GM18867 (cell line): ENCODE results near the gene TLCD2.
"Not testable (repeated sequence)": the region's sequence is repeated elsewhere in the genome, so short reads cannot be mapped to it uniquely, and the experiment has no call there.

Experiments used
- ATAC-seq: cut with Tn5 transposase; IDR thresholded peaks from one replicate; pipeline ENCODE4 v1.9.1; 2021; ENCODE audit warnings: mild to moderate bottlenecking, moderate library complexity; ENCODE audit not compliant: unreplicated experiment

TLCD2 gene

GRCh38 chr17:1695365-1695764 is 14.8 kb downstream of the TLCD2 start:
- no peak for ATAC-seq

- no peak for ATAC-seq
These were observed 16.8 kb downstream of the TLCD2 start for GRCh38 chr17:1693339-1693738.

- no peak for ATAC-seq
These were observed 19.5 kb downstream of the TLCD2 start for GRCh38 chr17:1690544-1691221.

GRCh38 chr17:1688405-1688804 is 21.8 kb downstream of the TLCD2 start:
- not testable (repeated sequence) for ATAC-seq

- no peak for ATAC-seq
These were observed 24.1 kb downstream of the TLCD2 start for GRCh38 chr17:1686086-1686485.

- ATAC-seq = peak; percentile 97
These were observed 25.6 kb downstream of the TLCD2 start, which contains the start of gene PRPF8 for GRCh38 chr17:1684378-1685189. Gene PRPF8, minus strand, starts transcription at chr17:1684867. Its CDS starts 296 bp downstream, at chr17:1684571.

GRCh38 chr17:1683459-1683858 is 26.7 kb downstream of the TLCD2 start:
- ATAC-seq = no peak

GRCh38 chr17:1676401-1676800 is 33.8 kb downstream of the TLCD2 start:
- no peak for ATAC-seq

GRCh38 chr17:1673041-1673785 is 37.0 kb downstream of the TLCD2 start:
- no peak for ATAC-seq

- ATAC-seq = not testable (repeated sequence)
These were observed 46.2 kb downstream of the TLCD2 start for GRCh38 chr17:1663934-1664333.

- no peak for ATAC-seq
These were observed 49.1 kb downstream of the TLCD2 start for GRCh38 chr17:1661045-1661444.

- ATAC-seq = no peak
These were observed 52.1 kb downstream of the TLCD2 start for GRCh38 chr17:1658100-1658499.

- ATAC-seq = no peak
These were observed 56.4 kb downstream of the TLCD2 start for GRCh38 chr17:1653735-1654134.

- ATAC-seq = not testable (repeated sequence)
These were observed 57.4 kb downstream of the TLCD2 start for GRCh38 chr17:1652794-1653193.
